Breast epithelium (tissue), 4 donors: ENCODE data around the gene NEMP2. TPM values are rescaled to one million over a fixed set of nuclear protein-coding genes. Genes with fewer than 3 reads are reported as not detected.

Experiments
- DNase-seq, 2 donors: peaks; one replicate each; pipeline ENCODE4 v3.0.0-alpha.2; 2019; ENCODE audit warnings: low spot score in 2 of 2
- H3K27ac ChIP-seq, 2 donors: fragments of 200-600 bp; sonication (generic) in 1 of 2; one replicate each; pipeline ENCODE4 v1.5.1; 2016 to 2019; ENCODE audit warnings: mild to moderate bottlenecking in 1 of 2
- H3K27me3 ChIP-seq, 2 donors: fragments of 200-600 bp; sonication (generic) in 1 of 2; one replicate each; pipeline versions ENCODE4 v1.5.1 to v1.6.0; 2017 to 2019; ENCODE audit warnings: control low read depth in 1 of 2, mild to moderate bottlenecking in 1 of 2
- H3K36me3 ChIP-seq: fragments of 200-600 bp; one replicate; pipeline ENCODE4 v1.5.1; 2019
- H3K4me1 ChIP-seq, 2 donors: fragments of 200-600 bp; sonication (generic); one replicate each; pipeline ENCODE4 v1.5.1; 2016 to 2019; ENCODE audit warnings: control low read depth in 1 of 2
- H3K4me3 ChIP-seq, 3 donors: fragments of 200-600 bp; sonication (generic); 1 replicate in 2 of 3; 2 replicates in 1 of 3; pipeline ENCODE4 v1.5.1; 2016 to 2019; ENCODE audit warnings: mild to moderate bottlenecking in 3 of 3, moderate library complexity in 2 of 3
- H3K9me3 ChIP-seq, 2 donors: fragments of 200-600 bp; sonication (generic) in 1 of 2; one replicate each; pipeline ENCODE4 v1.5.1; 2016 to 2019; ENCODE audit warnings: control low read depth in 1 of 2
- CTCF ChIP-seq, 3 donors: fragments of 450-650 bp; IDR thresholded peaks; one replicate each; pipeline ENCODE4 v1.5.1; 2016 to 2017; ENCODE audit warnings: antibody characterized with exemption in 3 of 3, mild to moderate bottlenecking in 3 of 3, moderate library complexity in 3 of 3
- POLR2A ChIP-seq: fragments of 450-650 bp; IDR thresholded peaks from one replicate; pipeline ENCODE4 v1.6.1; 2016; ENCODE audit warnings: antibody characterized with exemption, mild to moderate bottlenecking, moderate library complexity
- POLR2AphosphoS5 ChIP-seq, 3 donors: sonication (generic); formaldehyde crosslinking; IDR thresholded peaks; one replicate each; pipeline ENCODE4 v1.6.1; 2017; ENCODE audit warnings: antibody characterized with exemption in 3 of 3
- intact Hi-C: fragments of 100-400 bp; cut with DNase I; formaldehyde crosslinking; loops from one replicate; pipeline ENCODE4 v1.15.1; 2023; ENCODE audit warnings: low total_unique reads
- total RNA-seq, 3 donors: library from RNA; depleted of rRNA; stranded (reverse); fragments of >200 nt; gene quantifications; one replicate each; pipeline ENCODE4 v1.1.0, GENCODE V29; 2016

Gene NEMP2
- total RNA-seq, 3 donors from 2014 or later: 4.5 to 6.6 (median 5.2) TPM

GRCh38 chr2:190482451-190482850 lies 52.1 kb downstream of the NEMP2 start:
- DNase-seq: no peak
- Histone ChIP-seq H3K4me3 (no peak overlapping the region), H3K27ac (peak overlapping the region in 1 of 2 donors; percentile 46), H3K4me1 (peaks cover 0 to 5% of the 10 kb centered on the region in 2 donors), H3K27me3 (no peaks in the 10 kb centered on the region), H3K36me3 (no peaks in the 10 kb centered on the region), H3K9me3 (no peaks in the 10 kb centered on the region)
- intact Hi-C loops: loop anchor here (10.0 kb wide), 1 partner anchor 78 kb away; the partner anchor contains the start of gene MFSD6
- TF ChIP-seq POLR2AphosphoS5 (IDR thresholded peaks at IDR 0.05): no peak
- no peak for TF ChIP-seq POLR2A
- TF ChIP-seq CTCF (IDR thresholded peaks at IDR 0.05): no peak

GRCh38 chr2:190481339-190481738 lies 53.2 kb downstream of the NEMP2 start:
- intact Hi-C loops: loop anchor here (10.0 kb wide), 1 partner anchor 77 kb away; the partner anchor contains the start of gene MFSD6
- Histone ChIP-seq H3K4me1 (peaks cover 0 to 9% of the 10 kb centered on the region in 2 donors), H3K36me3 (no peaks in the 10 kb centered on the region), H3K27ac (peak overlapping the region in 1 of 2 donors; percentile 37), H3K27me3 (no peaks in the 10 kb centered on the region), H3K9me3 (no peaks in the 10 kb centered on the region), H3K4me3 (no peak overlapping the region)
- TF ChIP-seq POLR2A (no peak), CTCF (IDR thresholded peaks at IDR 0.05) (no peak), POLR2AphosphoS5 (IDR thresholded peaks at IDR 0.05) (no peak)
- no peak for DNase-seq

DNA sequence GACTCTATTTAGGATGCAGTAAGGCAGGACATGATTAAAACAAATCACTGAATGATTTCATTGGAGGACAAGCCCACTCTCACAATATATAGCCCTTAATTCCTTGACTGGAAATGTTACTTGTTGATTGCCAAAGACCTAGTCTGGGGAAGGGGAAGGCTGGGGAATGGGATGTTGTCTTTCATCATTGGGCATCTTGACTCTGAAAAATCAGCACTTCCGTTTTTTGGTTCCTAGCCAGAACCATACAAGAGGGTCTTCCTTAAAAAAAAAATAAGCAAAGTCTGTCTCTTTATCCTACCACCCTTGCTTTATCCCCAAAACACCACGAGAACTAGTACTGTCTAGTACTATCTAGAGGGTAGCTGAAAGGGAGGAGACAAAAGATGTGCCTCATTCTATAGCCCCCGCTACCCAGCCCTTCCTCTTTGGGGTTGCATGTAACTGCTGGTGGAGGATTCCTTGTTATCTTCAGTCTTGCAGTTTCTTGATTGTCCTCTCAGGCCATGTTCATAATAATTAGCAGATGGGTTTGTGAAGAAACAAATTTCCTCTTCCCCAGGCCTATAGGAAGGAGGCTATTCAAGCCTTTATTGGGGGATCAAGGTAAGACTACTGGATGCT lies 55.8 kb downstream of the NEMP2 start:
- Histone ChIP-seq H3K9me3 (no peaks in the 10 kb centered on the region), H3K36me3 (no peaks in the 10 kb centered on the region), H3K4me3 (no peak overlapping the region), H3K27ac (peak overlapping the region; percentile 86 to 89), H3K27me3 (no peaks in the 10 kb centered on the region), H3K4me1 (peaks cover 0 to 9% of the 10 kb centered on the region in 2 donors)
- no peak for DNase-seq
- intact Hi-C loops: loop anchor here (2.0 kb wide), 1 partner anchor 26 kb away; no protein-coding TSS in a partner anchor
- no peak for TF ChIP-seq POLR2A
- TF ChIP-seq POLR2AphosphoS5 (IDR thresholded peaks at IDR 0.05): no peak
- no peak for TF ChIP-seq CTCF (IDR thresholded peaks at IDR 0.05)

DNA sequence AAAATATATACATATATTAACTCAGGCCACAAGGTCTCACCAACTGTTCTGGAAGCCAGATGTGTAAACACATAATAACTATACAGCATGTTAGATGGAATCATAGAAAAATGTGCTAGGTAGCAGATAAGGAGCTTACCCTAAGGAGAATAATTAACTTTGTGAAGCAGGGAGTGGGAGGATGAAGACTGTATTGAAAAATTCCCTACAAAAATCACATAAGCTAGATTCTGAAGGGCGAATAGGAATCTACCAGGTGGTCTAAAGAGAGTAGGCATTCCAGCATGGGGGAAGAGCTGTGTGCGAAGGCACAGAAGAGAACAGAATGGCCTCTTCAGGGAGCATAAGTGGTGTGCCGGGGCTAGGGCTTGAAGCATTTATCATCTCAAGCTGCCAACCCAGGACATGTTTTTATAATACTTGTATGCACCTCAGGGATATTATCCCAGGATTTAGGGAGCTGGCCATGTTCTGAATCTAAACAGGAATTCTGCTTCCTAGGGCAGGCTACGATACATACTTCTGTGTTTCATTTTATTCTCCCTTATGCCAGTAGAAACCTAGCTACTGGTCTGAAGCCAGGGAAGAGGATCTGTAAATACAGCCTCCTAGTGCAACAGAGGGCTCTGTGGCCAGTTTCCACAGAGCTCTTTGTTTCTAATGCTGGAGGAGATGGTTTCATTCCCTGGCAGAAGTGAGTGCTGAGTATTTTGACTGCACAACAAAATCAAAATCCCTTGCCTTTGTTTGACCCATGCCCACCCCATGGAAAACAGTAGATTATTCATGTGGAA lies 56.7 kb downstream of the NEMP2 start:
- Histone ChIP-seq H3K9me3 (no peaks in the 10 kb centered on the region), H3K4me1 (peaks cover 0 to 9% of the 10 kb centered on the region in 2 donors), H3K27ac (peak overlapping the region; percentile 86 to 89), H3K27me3 (no peaks in the 10 kb centered on the region), H3K36me3 (no peaks in the 10 kb centered on the region), H3K4me3 (peak overlapping the region in 2 of 3 donors; percentile 16 to 24)
- intact Hi-C loops: loop anchor here (2.0 kb wide), 1 partner anchor 27 kb away; no protein-coding TSS in a partner anchor
- DNase-seq: peak in 1 of 2 donors; percentile 32
- TF ChIP-seq CTCF (IDR thresholded peaks at IDR 0.05) (no peak), POLR2AphosphoS5 (IDR thresholded peaks at IDR 0.05) (no peak), POLR2A (no peak)
